Amniotic stem cell (primary cell): ENCODE results near the gene CCDC158.
"Not testable (repeated sequence)": the region's sequence is repeated elsewhere in the genome, so short reads cannot be mapped to it uniquely, and the experiment has no call there.

Experiments
- DNase-seq: peaks from one replicate; lab custom pipeline; 2025; lab: John Stamatoyannopoulos, UW

Gene CCDC158

GRCh38 chr4:76430519-76431388, 9.8 kb upstream of the CCDC158 start:
- peak; percentile 46 for DNase-seq

- DNase-seq: no peak
Measured at GRCh38 chr4:76429636-76430035, 8.7 kb upstream of the CCDC158 start.

DNA sequence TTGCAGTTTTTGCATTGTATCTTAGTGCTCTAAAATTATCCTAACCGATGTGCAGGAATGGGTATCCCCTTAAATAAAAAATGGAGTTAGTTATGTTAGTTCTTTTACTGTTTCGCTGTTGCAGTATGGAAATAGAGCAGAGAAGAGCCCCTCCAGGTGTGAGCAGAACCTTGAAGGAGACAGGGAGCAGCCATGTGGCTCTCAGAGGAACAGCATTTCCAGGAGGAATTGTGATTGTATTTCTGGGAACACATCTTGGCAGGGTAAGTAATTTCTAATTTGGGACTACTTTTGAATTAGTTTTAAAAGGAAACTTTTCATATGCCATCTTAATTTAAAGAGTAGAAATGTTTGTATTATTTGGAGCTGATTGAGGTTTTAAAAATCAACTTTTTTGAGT, 5.3 kb upstream of the CCDC158 start:
- DNase-seq: no peak

DNA sequence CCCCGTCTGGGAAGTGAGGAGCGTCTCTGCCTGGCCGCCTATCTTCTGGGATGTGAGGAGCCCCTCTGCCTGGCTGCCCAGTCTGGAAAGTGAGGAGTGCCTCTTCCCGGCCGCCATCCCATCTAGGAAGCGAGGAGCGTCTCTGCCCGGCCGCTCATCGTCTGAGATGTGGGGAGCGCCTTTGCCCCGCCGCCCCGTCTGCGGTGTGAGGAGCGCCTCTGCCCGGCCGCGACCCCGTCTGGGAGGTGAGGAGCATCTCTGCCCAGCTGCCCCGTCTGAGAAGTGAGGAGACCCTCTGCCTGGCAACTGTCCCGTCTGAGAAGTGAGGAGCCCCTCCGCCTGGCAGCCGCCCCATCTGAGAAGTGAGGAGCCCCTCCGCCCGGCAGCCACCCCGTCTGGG, 2.2 kb upstream of the CCDC158 start:
- DNase-seq: not testable (repeated sequence)

- no peak for DNase-seq
Measured at GRCh38 chr4:76420188-76420761, 666 bp downstream of the CCDC158 start.

GRCh38 chr4:76410636-76411035, 10.3 kb downstream of the CCDC158 start:
- no peak for DNase-seq

DNA sequence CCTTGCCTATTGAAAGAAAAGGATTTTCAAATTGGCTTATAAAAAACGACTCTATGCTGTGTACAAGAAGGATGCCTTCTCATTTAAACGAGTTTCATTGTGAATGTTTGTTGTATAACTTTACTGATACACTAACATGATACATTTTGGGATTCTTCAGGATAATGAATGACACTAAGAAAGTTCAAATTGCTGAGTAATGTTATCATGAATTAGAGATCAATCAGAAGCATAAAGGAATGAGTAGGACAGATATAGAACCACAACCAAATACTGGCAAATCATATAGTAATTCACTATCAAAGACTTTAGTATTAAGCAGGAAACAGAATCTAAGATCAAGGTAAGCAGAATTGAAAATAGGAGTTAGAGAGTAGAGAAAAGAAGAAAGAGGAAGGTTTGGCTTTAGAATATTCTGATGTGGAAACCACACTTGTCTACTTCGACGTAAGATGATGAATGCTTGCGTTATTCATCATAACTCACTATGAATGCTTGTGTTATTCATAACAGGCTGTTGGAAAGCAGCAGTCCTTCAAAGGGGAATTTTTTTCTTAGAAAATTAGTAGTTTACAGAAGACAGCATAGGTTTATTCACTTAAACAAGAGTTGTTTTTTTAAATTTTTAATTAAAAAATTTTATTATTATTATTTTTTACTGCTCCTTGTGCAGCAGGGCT, 13.4 kb downstream of the CCDC158 start:
- no peak for DNase-seq

- DNase-seq: no peak
Measured at GRCh38 chr4:76406081-76406480, 14.9 kb downstream of the CCDC158 start.

DNA sequence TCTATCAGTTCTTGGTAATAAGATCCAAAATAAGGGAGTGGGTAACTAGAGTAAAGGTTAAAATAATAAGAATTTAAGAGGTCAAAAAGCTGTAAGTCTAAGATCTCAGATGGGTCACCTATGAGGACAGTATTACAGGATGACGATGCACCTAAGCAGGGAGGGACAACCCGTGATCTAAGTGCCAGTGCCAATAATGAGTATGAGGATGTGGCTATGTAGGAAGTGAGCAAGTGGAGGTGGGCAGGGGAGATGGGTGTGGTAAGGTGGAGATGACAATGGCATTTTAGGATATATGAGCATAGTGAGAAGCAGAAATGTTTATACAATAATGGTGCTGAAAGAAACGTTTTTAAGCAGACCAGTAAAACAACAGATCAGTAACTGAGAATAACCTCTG, 19.3 kb downstream of the CCDC158 start:
- DNase-seq: no peak

- DNase-seq: no peak
Measured at GRCh38 chr4:76388160-76388908, 32.6 kb downstream of the CCDC158 start.

GRCh38 chr4:76386566-76387305, 34.2 kb downstream of the CCDC158 start:
- no peak for DNase-seq

- no peak for DNase-seq
Measured at GRCh38 chr4:76385974-76386373, 35.0 kb downstream of the CCDC158 start.

- no peak for DNase-seq
Measured at GRCh38 chr4:76384052-76384451, 36.9 kb downstream of the CCDC158 start.

DNA sequence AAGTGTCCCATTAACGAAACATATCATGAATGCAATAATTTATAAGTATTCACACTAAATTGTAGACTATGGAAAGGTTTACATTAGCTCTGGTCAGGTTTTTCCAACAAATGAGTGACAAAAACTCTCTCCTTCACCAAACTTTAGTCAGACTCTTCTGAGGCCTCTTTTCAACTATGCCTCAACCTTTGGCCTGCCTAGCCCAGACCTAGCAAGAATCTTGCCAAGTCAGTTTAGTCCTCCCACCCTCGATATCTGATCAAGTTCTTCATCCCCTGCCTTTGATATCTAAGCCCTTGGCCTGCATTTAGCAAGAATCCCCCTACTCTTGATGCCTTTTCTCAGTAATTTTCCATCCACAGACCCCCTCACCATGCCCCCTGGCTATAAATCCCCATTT, 37.9 kb downstream of the CCDC158 start:
- no peak for DNase-seq

DNA sequence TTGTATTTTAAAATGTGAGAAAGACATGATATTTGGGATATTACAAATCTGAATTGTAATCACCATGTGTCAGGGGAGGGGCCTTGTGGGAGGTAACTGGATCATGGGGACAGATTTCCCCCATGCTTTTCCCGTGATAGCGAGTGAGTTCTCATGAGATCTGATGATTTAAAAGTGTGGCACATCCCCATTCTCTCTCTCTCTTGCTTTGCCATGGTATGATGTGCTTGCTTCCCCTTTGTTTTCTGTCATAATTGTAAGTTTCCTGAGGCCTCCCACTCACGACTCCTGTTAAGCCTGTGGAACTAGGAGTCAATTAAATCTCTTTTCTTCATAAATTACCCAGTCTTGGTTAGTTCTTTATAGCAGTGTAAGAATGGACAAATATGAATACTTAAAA, 39.0 kb downstream of the CCDC158 start:
- DNase-seq: no peak

DNA sequence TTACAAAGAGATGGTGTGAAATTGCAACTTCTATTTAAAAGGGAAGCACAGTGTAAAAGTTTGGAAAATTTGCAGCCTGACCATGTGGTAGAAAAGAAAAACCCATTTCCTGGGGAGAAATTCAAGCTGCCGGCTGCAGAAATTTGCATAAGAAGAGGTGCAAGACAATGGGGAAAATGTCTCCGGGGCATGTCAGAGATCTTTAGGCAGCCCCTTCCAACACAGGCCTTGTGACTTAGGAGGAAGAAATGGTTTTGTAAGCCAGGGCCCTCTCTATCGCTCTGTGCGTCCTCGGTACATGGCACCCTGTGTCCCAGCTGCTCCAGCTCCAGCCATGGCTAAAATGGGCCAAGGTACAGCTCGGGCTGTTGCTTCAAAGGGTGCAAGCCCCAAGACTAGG, 40.4 kb downstream of the CCDC158 start:
- DNase-seq: no peak

GRCh38 chr4:76377911-76378310, 43.0 kb downstream of the CCDC158 start:
- no peak for DNase-seq

DNA sequence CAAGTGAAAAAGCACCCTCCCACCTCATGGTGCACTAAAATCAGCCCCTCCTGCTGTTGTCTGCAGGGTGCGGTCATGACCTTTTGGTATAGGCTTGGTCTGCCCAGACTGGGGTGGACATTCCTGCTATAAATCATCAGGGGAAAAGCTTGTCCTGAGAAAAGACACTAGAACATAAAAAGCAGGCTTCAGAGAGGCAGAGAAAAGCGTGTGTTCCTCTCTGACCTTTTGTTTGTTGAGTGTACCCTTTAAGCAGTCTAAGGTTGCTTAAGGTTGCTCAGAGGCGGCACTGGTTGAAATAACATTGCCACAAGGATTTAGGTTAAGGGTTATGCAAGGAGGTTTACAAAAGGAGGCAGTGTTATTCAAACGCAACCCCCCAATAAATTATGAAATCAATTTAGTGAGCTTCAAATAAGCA, 43.5 kb downstream of the CCDC158 start:
- DNase-seq: no peak

- no peak for DNase-seq
Measured at GRCh38 chr4:76376534-76376933, 44.4 kb downstream of the CCDC158 start.

GRCh38 chr4:76375703-76376102, 45.2 kb downstream of the CCDC158 start:
- DNase-seq: no peak

DNA sequence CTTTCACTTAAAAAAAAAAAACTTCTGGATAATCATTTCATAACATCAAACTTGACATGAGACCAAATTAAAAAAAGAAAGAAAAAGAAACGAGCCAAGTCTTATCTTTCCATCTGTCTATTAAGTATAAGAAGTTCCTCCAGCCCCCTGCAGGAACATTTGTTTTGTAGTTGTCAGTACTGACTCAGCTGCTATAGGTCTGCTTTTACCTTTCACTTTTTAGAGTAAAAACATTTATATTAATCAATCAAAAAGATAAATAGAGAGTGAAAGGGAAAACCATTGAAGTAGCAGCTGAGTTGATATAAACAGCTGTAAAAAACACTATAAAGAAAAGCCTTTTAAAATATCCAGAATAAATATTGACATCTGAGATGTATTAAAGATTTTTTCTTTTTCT, 46.1 kb downstream of the CCDC158 start:
- no peak for DNase-seq
